LNCaP clone FGC (cell line): ENCODE measurements around the gene TSLP.

Source experiments
- DNase-seq: peaks from one replicate; pipeline ENCODE4 v3.0.0-alpha.2; 2011; ENCODE audit warnings: low read depth
- H3K4me3 ChIP-seq: 2 replicates; pipeline ENCODE4 v1.5.1; 2011; ENCODE audit warnings: mild to moderate bottlenecking, low read depth, low read length, control low read depth
- CTCF ChIP-seq: IDR thresholded peaks from 2 replicates; pipeline ENCODE4 v1.5.1; 2012; ENCODE audit warnings: mild to moderate bottlenecking; ENCODE audit not compliant: control insufficient read depth, insufficient read depth; ENCODE audit errors: extremely low read depth

The TSLP gene

GRCh38 chr5:111063709-111064322 is 7.7 kb upstream of the TSLP start:
- peak; percentile 98 for TF ChIP-seq CTCF
- DNase-seq, result peak; percentile 44
- no peak overlapping the region for H3K4me3 ChIP-seq

- no peak for TF ChIP-seq CTCF
- no peak for DNase-seq
- no peak overlapping the region for H3K4me3 ChIP-seq
Measured at GRCh38 chr5:111066261-111066938, 5.1 kb upstream of the TSLP start.

- no peak for TF ChIP-seq CTCF
- no peak overlapping the region for H3K4me3 ChIP-seq
- DNase-seq, result no peak
Measured at GRCh38 chr5:111068213-111068612, 3.3 kb upstream of the TSLP start.

GRCh38 chr5:111069839-111070238 is 1.7 kb upstream of the TSLP start:
- H3K4me3 ChIP-seq, result no peak overlapping the region
- DNase-seq, result no peak
- TF ChIP-seq CTCF, result no peak

- TF ChIP-seq CTCF, result no peak
- no peak overlapping the region for H3K4me3 ChIP-seq
- no peak for DNase-seq
Measured at GRCh38 chr5:111070272-111071134, 1.0 kb upstream of the TSLP start.

GRCh38 chr5:111072949-111073682 is 1.6 kb downstream of the TSLP start:
- 0 out of 2 replicates have a peak, but pooled peaks have one; percentile 9 for TF ChIP-seq CTCF
- H3K4me3 ChIP-seq, result peak overlapping the region; percentile 47

More at GRCh38 chr5:111072949-111073682, 1.6 kb downstream of the TSLP start:
- DNase-seq, result no peak
